GM18502 (cell line): Measurements from ENCODE around the gene MEX3D.
"Not testable (repeated sequence)": the region's sequence is repeated elsewhere in the genome, so short reads cannot be mapped to it uniquely, and the experiment has no call there.

ENCODE experiments used
- ATAC-seq: cut with Tn5 transposase; IDR thresholded peaks from one replicate; pipeline ENCODE4 v1.9.1; 2021; ENCODE audit warnings: mild to moderate bottlenecking; ENCODE audit not compliant: unreplicated experiment, poor library complexity

Gene MEX3D

DNA sequence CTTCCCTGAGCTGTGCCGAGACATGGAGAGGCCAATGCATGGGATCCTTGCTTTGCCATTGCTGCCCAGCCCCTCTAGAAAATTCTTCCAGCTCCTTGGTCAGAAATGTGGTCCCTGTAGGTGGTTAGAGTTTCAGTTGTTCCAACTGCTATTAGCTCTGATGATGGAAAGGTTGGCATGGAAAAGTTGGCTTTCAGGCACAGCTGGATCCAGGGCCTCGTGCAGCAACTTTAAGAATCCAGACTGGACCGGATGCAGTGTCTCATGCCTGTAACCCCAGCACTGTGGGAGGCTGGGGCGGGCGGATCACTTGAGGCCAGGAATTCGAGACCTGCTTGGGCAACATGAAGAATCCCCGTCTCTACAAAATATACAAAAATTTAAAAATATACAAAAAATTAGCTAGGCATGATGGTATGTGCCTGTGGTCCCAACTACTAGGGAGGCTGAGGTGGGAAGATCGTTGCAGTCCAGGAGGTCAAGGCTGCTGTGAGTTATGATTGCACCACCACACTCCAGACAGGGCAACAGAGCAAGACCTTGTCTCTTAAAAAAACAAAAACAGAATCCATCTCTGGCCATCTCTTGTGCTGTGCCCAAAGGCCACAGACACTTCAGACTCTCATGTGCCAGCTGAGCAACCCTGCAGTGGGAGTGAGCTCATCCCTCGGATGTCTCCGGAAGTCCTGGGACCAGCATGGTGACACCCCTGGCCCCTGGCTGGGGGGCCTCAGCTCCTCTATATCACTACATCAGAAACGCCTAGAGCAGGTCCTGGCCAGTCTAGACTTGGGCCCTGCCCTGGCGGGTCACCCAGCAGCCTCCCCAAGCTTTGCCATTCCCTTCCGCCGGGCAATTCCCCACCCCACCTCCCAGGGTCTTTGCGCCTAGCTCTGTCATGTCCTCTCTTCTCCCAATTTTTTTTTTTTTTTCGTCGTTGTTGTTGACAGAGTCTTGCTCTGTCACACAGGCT lies 16.8 kb downstream of the MEX3D start:
- no peak for ATAC-seq

GRCh38 chr19:1549332-1549945 lies 18.7 kb downstream of the MEX3D start:
- ATAC-seq = no peak

- ATAC-seq = no peak
Observed at GRCh38 chr19:1540365-1540925, 27.7 kb downstream of the MEX3D start.

DNA sequence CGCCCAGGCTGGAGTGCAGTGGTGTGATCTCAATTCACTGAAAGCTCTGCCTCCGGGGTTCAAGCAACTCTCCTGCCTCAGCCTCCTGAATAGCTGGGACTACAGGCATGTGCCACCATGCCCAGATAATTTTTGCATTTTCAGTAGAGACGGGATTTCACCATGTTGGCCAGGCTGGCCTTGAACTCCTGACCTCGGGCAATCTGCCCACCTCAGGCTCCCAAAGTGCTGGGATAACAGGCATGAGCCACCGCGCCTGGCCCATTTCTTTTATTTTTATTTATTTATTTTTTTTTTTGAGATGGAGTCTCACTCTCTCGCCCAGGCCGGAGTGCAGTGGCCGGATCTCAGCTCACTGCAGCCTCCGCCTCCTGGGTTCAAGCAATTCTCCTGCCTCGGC lies 28.4 kb downstream of the MEX3D start:
- not testable (repeated sequence) for ATAC-seq

GRCh38 chr19:1538978-1539377 lies 29.1 kb downstream of the MEX3D start:
- ATAC-seq = no peak

- not testable (repeated sequence) for ATAC-seq
Observed at GRCh38 chr19:1535699-1536098, 32.4 kb downstream of the MEX3D start.

- no peak for ATAC-seq
Observed at GRCh38 chr19:1534972-1535371, 33.2 kb downstream of the MEX3D start.

- no peak for ATAC-seq
Observed at GRCh38 chr19:1533510-1534150, 34.5 kb downstream of the MEX3D start.

- no peak for ATAC-seq
Observed at GRCh38 chr19:1532003-1532402, 36.1 kb downstream of the MEX3D start.

GRCh38 chr19:1531587-1531986 lies 36.5 kb downstream of the MEX3D start:
- ATAC-seq = no peak

DNA sequence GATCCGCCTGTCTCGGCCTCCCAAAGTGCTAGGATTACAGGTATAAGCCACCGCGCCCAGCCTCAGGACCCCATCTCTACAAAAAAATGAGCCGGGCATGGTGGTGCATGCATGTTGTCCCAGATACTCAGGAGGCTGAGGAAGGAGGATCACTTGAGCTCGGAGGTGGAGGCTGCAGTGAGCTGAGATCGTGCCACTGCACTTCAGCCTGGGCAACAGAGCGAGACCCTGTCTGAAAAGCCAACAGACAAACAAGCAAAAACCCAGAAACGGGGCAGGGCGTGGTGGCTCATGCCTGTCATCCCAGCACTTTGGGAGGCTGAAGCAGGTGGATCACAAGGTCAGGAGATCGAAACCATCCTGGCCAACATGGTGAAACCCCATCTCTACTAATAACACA lies 37.3 kb downstream of the MEX3D start:
- not testable (repeated sequence) for ATAC-seq

DNA sequence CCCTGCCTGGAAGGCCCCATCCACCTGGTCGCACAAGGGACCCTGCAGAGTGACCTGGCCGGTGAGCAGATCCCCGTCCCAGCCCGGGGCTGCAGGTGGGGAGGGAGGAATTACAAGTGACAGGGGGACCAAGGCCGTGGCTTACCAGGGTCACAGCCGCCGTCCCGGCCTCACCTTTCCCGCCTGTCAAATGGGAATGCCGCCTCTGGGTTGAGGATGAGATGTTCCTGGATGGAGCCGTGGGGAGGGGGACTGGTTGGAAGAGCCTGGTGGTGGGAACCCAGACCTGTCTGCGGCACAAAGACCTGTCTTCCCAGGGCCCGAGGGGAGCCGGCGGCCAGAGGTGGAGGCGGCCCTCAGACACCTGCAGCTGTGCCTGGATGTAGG lies 38.7 kb downstream of the MEX3D start:
- ATAC-seq = no peak

DNA sequence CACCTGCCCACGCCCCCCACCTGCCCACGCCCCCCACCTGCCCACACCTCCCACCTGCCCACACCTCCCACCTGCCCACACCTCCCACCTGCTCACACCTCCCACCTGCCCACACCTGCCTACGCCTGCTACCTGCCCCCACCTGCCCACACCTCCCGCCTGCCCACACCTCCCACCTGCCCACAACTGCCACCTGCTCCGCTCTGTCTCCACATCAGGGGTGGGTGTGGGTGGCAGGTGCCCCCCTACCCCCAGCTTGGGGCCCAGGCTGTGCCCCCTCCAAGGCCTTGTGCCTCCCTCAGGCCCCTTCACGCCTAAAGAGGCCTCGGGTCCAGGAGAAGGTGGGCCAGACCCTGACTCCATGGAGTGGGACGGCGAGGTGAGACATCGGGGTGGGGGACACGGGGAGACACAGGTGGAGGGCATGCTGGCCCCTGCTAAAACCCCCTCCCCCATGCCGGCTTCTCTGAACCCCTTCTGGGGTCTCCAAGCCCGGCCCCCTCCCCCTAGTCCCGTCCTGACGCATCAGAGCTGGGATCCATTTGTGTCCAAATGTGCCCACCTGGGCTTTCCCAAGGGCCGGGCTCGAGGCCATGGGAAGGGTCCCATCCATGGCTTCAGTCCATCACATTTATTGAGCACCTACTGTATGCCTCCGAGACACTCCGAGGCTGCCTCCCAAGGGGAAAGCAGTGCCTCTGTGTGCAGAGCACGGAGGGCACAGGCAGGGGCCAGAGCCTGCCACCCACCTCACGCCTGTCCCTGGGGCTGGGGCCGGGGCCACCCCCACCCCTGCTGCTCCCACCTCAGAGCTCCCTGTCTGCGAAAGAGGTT lies 39.3 kb downstream of the MEX3D start:
- no peak for ATAC-seq

GRCh38 chr19:1527650-1528309 lies 40.3 kb downstream of the MEX3D start:
- no peak for ATAC-seq

DNA sequence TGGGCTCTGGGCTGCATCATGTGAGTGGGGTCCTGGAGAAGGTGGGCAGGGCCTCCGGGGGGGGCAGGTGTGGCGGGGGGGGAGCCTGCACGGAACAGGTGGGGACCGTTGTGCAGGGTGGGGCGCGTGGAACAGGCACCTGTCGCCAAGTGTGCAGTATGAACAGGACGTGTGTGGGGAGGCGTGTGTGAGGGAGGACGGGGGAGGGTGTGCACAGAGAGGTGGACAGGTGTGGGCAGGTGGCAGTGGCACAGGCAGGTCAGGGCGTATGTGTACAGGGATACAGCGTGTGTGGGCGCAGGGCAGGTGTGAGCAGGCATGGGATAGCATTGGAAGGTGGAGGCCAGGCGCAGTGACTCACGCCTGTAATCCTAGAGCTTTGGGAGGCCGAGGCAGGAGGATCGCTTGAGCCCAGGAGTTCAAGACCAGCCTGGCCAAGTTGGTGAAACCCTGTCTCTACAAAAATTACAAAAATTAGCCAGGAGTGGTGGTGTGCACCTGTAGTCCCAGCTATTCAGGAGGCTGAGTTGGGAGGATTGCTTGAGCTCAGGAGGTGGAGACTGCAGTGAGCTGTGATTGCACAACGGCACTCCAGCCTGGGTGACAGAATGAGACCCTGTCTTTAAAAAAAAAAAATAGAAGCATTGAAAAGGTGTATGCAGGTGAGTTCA lies 41.0 kb downstream of the MEX3D start:
- ATAC-seq = no peak

DNA sequence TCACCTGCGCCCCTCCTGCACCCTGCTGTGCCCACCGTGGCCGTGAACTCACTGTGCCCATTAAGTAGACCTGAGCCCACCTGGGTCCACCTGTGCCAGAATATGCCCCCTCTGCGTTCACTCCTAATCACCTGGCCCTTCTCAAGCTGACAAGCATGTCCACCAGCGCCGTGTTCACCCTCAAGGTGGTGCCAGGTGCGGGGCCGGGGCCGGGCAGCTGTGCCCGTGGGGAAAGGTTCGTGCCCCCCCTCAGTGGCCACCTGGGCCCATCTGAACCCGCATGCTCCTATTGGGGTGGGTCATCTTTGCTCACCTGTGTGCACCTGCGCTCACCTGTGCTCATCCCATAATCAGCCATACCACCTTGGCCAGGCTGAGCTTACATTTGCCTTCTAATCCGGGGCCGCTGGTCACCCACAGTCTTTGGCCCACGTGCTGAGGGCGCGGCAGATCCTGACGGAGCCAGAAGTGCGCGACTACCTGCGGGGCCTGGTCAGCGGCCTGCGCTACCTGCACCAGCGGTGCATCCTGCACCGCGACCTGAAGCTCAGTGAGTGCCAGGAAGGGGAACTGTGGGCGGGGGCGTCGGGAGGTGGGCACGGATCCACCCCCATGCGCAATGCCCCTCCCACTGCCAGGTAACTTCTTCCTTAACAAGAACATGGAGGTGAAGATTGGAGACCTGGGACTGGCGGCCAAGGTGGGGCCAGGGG lies 41.9 kb downstream of the MEX3D start:
- no peak for ATAC-seq

- ATAC-seq = no peak
Observed at GRCh38 chr19:1525343-1525742, 42.8 kb downstream of the MEX3D start.

GRCh38 chr19:1524972-1525325 lies 43.2 kb downstream of the MEX3D start:
- no peak for ATAC-seq
